Measurements from ENCODE around the gene FAM114A1. TPM values are rescaled to one million over a fixed set of nuclear protein-coding genes. Genes with fewer than 3 reads are reported as not detected.

The FAM114A1 gene
- total and polyA plus RNA-seq, 2 of the 4 experiments (the other 2 are of a cell fraction), result 135 to 649 TPM

DNA sequence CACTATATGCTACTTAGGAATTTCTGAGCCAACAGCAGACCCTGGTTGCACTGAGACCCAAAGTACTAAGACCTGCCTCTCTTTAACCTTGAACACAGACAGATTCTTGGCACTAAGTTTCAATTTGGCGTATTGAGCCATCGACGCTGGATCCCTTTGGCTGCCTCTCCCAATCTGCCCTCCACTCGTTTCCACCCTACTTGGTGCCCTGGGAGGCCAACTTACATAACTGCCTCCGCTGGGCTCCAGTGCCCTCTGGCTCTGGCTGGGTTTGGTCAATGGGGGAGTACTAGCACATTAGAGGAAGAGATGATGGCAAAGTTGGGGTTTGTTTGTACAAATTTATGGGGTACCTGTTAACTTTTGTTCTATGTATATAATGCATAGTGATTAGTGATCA lies 101.1 kb downstream of the FAM114A1 start:
- Histone ChIP-seq H3K9me3 (ENCODE audit: control insufficient read depth, insufficient read depth, low read length) (no peaks in the 10 kb centered on the region), H3K4me1 (ENCODE audit: control insufficient read depth, insufficient read depth, low read length) (peaks cover 6% of the 10 kb centered on the region), H3K9me1 (ENCODE audit: insufficient read depth, low read length) (peaks cover 3% of the 10 kb centered on the region), H2BK120ac (ENCODE audit: low read depth, low read length) (peak overlapping the region; percentile 99), H3K27ac (ENCODE audit: insufficient read depth, low read length) (peak overlapping the region; percentile 41), H3K4me3 (ENCODE audit: insufficient read depth, low read depth, low read length) (no peak overlapping the region), H3K79me1 (ENCODE audit: low read depth in 1 of 2, low read length in 2 of 2) (peaks cover 0 to 4% of the 10 kb centered on the region in 2 experiments; a peak in 1 of 4 replicates), H3K14ac (replicated peaks; ENCODE audit: low read depth, low read length) (peak overlapping the region; percentile 91), H3K4me2 (ENCODE audit: low read depth, low read length) (no peak overlapping the region), H3K18ac (ENCODE audit: low read depth, low read length) (peak overlapping the region; percentile 91), H3K23ac (ENCODE audit: low read depth, low read length) (peak overlapping the region; percentile 26; the same call in 1 of the 2 replicates), H3K9ac (ENCODE audit: low read depth, low read length) (no peak overlapping the region), H2BK20ac (ENCODE audit: low read depth, low read length) (peak overlapping the region; percentile 98), H2BK15ac (ENCODE audit: low read depth, low read length) (peak overlapping the region; percentile 88), H3K4ac (ENCODE audit: low read depth, low read length) (peak overlapping the region; percentile 95), H4K5ac (ENCODE audit: low read depth, low read length) (no peak overlapping the region; the same call in 1 of the 2 replicates), H3K56ac (ENCODE audit: extremely low read depth, insufficient read depth, low read length) (peak overlapping the region; percentile 81; the same call in 1 of the 2 replicates), H2AFZ (replicated peaks; ENCODE audit: low read length, poor library complexity) (peak overlapping the region; percentile 36), H2AK9ac (replicated peaks; ENCODE audit: low read depth, low read length, poor library complexity) (no peak overlapping the region), H3K36me3 (ENCODE audit: control insufficient read depth, insufficient read depth, low read length) (no peaks in the 10 kb centered on the region), H4K91ac (ENCODE audit: insufficient read depth, low read depth, low read length) (peak overlapping the region; percentile 97), H2AK5ac (ENCODE audit: low read depth, low read length) (peak overlapping the region; percentile 90), H4K8ac (ENCODE audit: low read depth in 2 of 2, low read length in 2 of 2) (peak overlapping the region; percentile 78 to 96; a peak in 3 of 4 replicates), H4K20me1 (ENCODE audit: insufficient read depth, low read length) (no peaks in the 10 kb centered on the region), H3K27me3 (ENCODE audit: control insufficient read depth, insufficient read depth, low read length) (no peaks in the 10 kb centered on the region), H2BK5ac (ENCODE audit: low read depth, low read length, poor library complexity, severe bottlenecking) (peak overlapping the region; percentile 98)
- dilution Hi-C loops (cut with HindIII; ENCODE audit: low sequenced_read_pairs, unreplicated experiment) (no loop called here), intact Hi-C loops (cut with micrococcal nuclease) (no loop called here), in situ Hi-C loops (cut with MboI; ENCODE audit: low sequenced_read_pairs) (no loop called here)
- WGBS, 2 experiments (ENCODE audit: extremely low coverage in 2 of 2, insufficient read length in 1 of 2), result no CpG with 5 or more reads among the region's 5 CpGs
- DNase-seq (no peak), ATAC-seq (ENCODE audit: low read depth) (no peak)
- BruUV-seq (replicated peaks), result no TSS peak
- ChIA-PET CTCF (no interaction called here), POLR2A (ENCODE audit: unreplicated experiment) (no interaction called here)
- TF ChIP-seq NFE2L2 (IDR thresholded peaks at IDR 0.05; ENCODE audit: low read depth, low read length) (no peak), BHLHE40 (IDR thresholded peaks at IDR 0.05; ENCODE audit: low read depth, low read length) (no peak), CEBPB (IDR thresholded peaks at IDR 0.05; ENCODE audit: low read depth, low read length) (no peak), RCOR1 (IDR thresholded peaks at IDR 0.05; ENCODE audit: insufficient replicate concordance, low read length) (no peak), SMC3 (IDR thresholded peaks at IDR 0.05; ENCODE audit: low read depth, low read length) (no peak), FOS (IDR thresholded peaks at IDR 0.05; ENCODE audit: low read depth, low read length) (no peak), MAZ (IDR thresholded peaks at IDR 0.05; ENCODE audit: borderline replicate concordance, low read depth, low read length) (no peak), ELK1 (IDR thresholded peaks at IDR 0.05; ENCODE audit: borderline replicate concordance, low read depth, low read length) (no peak), MAFK (IDR thresholded peaks at IDR 0.05; ENCODE audit: low read depth, low read length) (no peak), MXI1 (IDR thresholded peaks at IDR 0.05; ENCODE audit: borderline replicate concordance, low read depth, low read length) (no peak)
- TF ChIP-seq, protein P1, sequence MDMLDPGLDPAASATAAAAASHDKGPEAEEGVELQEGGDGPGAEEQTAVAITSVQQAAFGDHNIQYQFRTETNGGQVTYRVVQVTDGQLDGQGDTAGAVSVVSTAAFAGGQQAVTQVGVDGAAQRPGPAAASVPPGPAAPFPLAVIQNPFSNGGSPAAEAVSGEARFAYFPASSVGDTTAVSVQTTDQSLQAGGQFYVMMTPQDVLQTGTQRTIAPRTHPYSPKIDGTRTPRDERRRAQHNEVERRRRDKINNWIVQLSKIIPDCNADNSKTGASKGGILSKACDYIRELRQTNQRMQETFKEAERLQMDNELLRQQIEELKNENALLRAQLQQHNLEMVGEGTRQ (IDR thresholded peaks at IDR 0.05; ENCODE audit: low read depth, low read length), result no peak
- TF ChIP-seq, protein P2, sequence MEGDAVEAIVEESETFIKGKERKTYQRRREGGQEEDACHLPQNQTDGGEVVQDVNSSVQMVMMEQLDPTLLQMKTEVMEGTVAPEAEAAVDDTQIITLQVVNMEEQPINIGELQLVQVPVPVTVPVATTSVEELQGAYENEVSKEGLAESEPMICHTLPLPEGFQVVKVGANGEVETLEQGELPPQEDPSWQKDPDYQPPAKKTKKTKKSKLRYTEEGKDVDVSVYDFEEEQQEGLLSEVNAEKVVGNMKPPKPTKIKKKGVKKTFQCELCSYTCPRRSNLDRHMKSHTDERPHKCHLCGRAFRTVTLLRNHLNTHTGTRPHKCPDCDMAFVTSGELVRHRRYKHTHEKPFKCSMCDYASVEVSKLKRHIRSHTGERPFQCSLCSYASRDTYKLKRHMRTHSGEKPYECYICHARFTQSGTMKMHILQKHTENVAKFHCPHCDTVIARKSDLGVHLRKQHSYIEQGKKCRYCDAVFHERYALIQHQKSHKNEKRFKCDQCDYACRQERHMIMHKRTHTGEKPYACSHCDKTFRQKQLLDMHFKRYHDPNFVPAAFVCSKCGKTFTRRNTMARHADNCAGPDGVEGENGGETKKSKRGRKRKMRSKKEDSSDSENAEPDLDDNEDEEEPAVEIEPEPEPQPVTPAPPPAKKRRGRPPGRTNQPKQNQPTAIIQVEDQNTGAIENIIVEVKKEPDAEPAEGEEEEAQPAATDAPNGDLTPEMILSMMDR (conservative IDR thresholded peaks at IDR 0.05; ENCODE audit: low read depth, low read length), result no peak
